Measurements from ENCODE around the gene OBI1.

DNA sequence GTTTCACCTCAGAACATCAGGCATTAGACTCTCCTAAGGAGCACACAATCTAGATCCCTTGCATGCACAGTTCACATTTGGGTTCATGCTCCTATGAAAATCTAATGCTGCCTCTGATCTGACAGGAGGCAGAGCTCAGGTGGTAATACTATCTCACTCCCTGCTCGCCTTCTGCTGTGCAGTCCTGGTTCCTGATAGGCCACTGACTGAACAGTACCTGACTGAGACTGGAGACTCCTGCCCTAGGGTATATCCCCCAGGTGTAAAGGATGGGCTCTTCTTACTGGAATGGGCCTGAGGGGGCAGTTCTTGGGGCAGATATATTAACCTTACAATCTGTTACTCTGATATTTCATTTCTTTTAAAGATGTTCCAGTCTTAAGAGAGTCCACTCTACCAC lies 6.3 kb downstream of the OBI1 start:
- no peak for TF ChIP-seq POLR2AphosphoS5 (IDR thresholded peaks at IDR 0.05; ENCODE audit: low read depth, low read length)
- no peak for TF ChIP-seq TAF1 (IDR thresholded peaks at IDR 0.05; ENCODE audit: low read depth, low read length)
- no peak for TF ChIP-seq POLR2A (IDR thresholded peaks at IDR 0.05; ENCODE audit: low read depth, low read length)
- no peak for TF ChIP-seq SPI1 (IDR thresholded peaks at IDR 0.05; ENCODE audit: low read depth, low read length)
- TF ChIP-seq PAX5 (IDR thresholded peaks at IDR 0.05; ENCODE audit: insufficient read depth, low read length, severe bottlenecking) = no peak
